IMR-90 (cell line): Measurements from ENCODE around the gene MPPED1. TPM values are rescaled to one million over a fixed set of nuclear protein-coding genes. Genes with fewer than 3 reads are reported as not detected.

Source experiments
- ATAC-seq: fragments of 200-7000 bp; cut with Tn5 transposase; 2 replicates; pipeline ENCODE4 v1.9.1; 2020; ENCODE audit warnings: low read depth, mild to moderate bottlenecking, moderate library complexity
- BruUV-seq: library from RNA; stranded (reverse); fragments of 400-500 nt; replicated peaks from 2 replicates; lab custom pipeline; 2021; lab: Mats Ljungman, UMichigan
- CTCF ChIA-PET: fragments of 300-600 bp; formaldehyde crosslinking; extraction: SDS; loops from one replicate; lab custom pipeline; 2021; ENCODE audit warnings: antibody characterized with exemption; lab: Yijun Ruan, JAX
- POLR2A ChIA-PET: fragments of 300-600 bp; sonication (Branson Sonifier 250); formaldehyde crosslinking; loops from one replicate; lab custom pipeline; 2022; ENCODE audit warnings: antibody characterized with exemption; ENCODE audit not compliant: unreplicated experiment; lab: Charles Lee
- DNase-seq: peaks from one replicate; pipeline ENCODE4 v3.0.0; 2013
- H2AFZ ChIP-seq: replicated peaks from 2 replicates; pipeline ENCODE3; 2013; ENCODE audit warnings: low read length, mild to moderate bottlenecking; ENCODE audit not compliant: poor library complexity
- H2AK5ac ChIP-seq: 2 replicates; pipeline ENCODE4 v1.6.1; 2013; ENCODE audit warnings: low read depth, low read length, inconsistent platforms
- H2AK9ac ChIP-seq: replicated peaks from 2 replicates; pipeline ENCODE3; 2013; ENCODE audit warnings: mild to moderate bottlenecking, low read depth, low read length, moderate library complexity; ENCODE audit not compliant: poor library complexity
- H2BK120ac ChIP-seq: 2 replicates; pipeline ENCODE4 v1.6.1; 2013; ENCODE audit warnings: low read depth, low read length, inconsistent platforms
- H2BK15ac ChIP-seq: 3 replicates; pipeline ENCODE4 v1.6.1; 2013; ENCODE audit warnings: low read depth, low read length, inconsistent platforms
- H2BK20ac ChIP-seq: 2 replicates; pipeline ENCODE4 v1.6.1; 2013; ENCODE audit warnings: low read depth, mild to moderate bottlenecking, inconsistent platforms, low read length, moderate library complexity
- H2BK5ac ChIP-seq: 2 replicates; pipeline ENCODE4 v1.6.1; 2013; ENCODE audit warnings: mild to moderate bottlenecking, low read depth, low read length, inconsistent platforms; ENCODE audit not compliant: poor library complexity, severe bottlenecking
- H3K14ac ChIP-seq: replicated peaks from 2 replicates; pipeline ENCODE4 v1.6.1; 2013; ENCODE audit warnings: low read depth, low read length, inconsistent platforms
- H3K18ac ChIP-seq: 2 replicates; pipeline ENCODE4 v1.6.1; 2013; ENCODE audit warnings: low read depth, low read length, control low read depth
- H3K23ac ChIP-seq: 2 replicates; pipeline ENCODE4 v1.6.1; 2013; ENCODE audit warnings: low read depth, low read length, inconsistent platforms
- H3K27ac ChIP-seq: 2 replicates; pipeline ENCODE4 v1.5.1; 2013; ENCODE audit warnings: mild to moderate bottlenecking, control low read depth, low read length; ENCODE audit not compliant: insufficient read depth
- H3K27me3 ChIP-seq: 2 replicates; pipeline ENCODE4 v1.6.1; 2013; ENCODE audit warnings: low read length; ENCODE audit not compliant: control insufficient read depth, insufficient read depth
- H3K36me3 ChIP-seq: 2 replicates; pipeline ENCODE4 v1.6.1; 2013; ENCODE audit warnings: low read length, mixed read lengths; ENCODE audit not compliant: control insufficient read depth, insufficient read depth
- H3K4ac ChIP-seq: 2 replicates; pipeline ENCODE4 v1.6.1; 2013; ENCODE audit warnings: low read depth, low read length, inconsistent platforms
- H3K4me1 ChIP-seq: 2 replicates; pipeline ENCODE4 v1.6.1; 2013; ENCODE audit warnings: low read length, mixed read lengths; ENCODE audit not compliant: control insufficient read depth, insufficient read depth
- H3K4me2 ChIP-seq: 2 replicates; pipeline ENCODE4 v1.6.1; 2013; ENCODE audit warnings: low read depth, mild to moderate bottlenecking, control low read depth, low read length, moderate library complexity
- H3K4me3 ChIP-seq: 2 replicates; pipeline ENCODE4 v1.5.1; 2013; ENCODE audit warnings: low read depth, mild to moderate bottlenecking, control low read depth, low read length, moderate library complexity; ENCODE audit not compliant: insufficient read depth
- H3K56ac ChIP-seq: 2 replicates; pipeline ENCODE4 v1.6.1; 2013; ENCODE audit warnings: low read length, inconsistent platforms; ENCODE audit not compliant: insufficient read depth; ENCODE audit errors: extremely low read depth
- H3K79me1 ChIP-seq, 2 experiments: 2 replicates each; pipeline ENCODE4 v1.6.1; 2013; ENCODE audit warnings: low read length in 2 of 2, inconsistent platforms in 1 of 2, low read depth in 1 of 2
- H3K9ac ChIP-seq: 2 replicates; pipeline ENCODE4 v1.6.1; 2013; ENCODE audit warnings: low read depth, low read length, control low read depth
- H3K9me1 ChIP-seq: 2 replicates; pipeline ENCODE4 v1.6.1; 2013; ENCODE audit warnings: low read length, inconsistent platforms; ENCODE audit not compliant: insufficient read depth
- H3K9me3 ChIP-seq: 2 replicates; pipeline ENCODE4 v1.6.1; 2013; ENCODE audit warnings: low read length; ENCODE audit not compliant: control insufficient read depth, insufficient read depth
- H4K20me1 ChIP-seq: 2 replicates; pipeline ENCODE4 v1.6.1; 2013; ENCODE audit warnings: low read length, inconsistent platforms; ENCODE audit not compliant: insufficient read depth
- H4K5ac ChIP-seq: 2 replicates; pipeline ENCODE4 v1.6.1; 2013; ENCODE audit warnings: mild to moderate bottlenecking, low read depth, low read length, control low read depth
- H4K8ac ChIP-seq, 2 experiments: 2 replicates each; pipeline ENCODE4 v1.6.1; 2013; ENCODE audit warnings: low read depth in 2 of 2, low read length in 2 of 2, control low read depth in 1 of 2, inconsistent platforms in 1 of 2
- H4K91ac ChIP-seq: 2 replicates; pipeline ENCODE4 v1.6.1; 2013; ENCODE audit warnings: low read depth, low read length, inconsistent platforms; ENCODE audit not compliant: insufficient read depth
- MAZ ChIP-seq: IDR thresholded peaks from 2 replicates; pipeline ENCODE4 v1.6.1; 2012; ENCODE audit warnings: low read depth, mild to moderate bottlenecking, low read length, improper control_type of control experiment, moderate library complexity, borderline replicate concordance
- RFX5 ChIP-seq: IDR thresholded peaks from 2 replicates; pipeline ENCODE4 v1.8.0; 2012; ENCODE audit warnings: low read depth, mild to moderate bottlenecking, low read length, moderate library complexity
- WGBS, 2 experiments: methylation state at CpG; one replicate each; pipeline versions ENCODE4 v1.1.5 to v1.1.7; 2013; ENCODE audit warnings: missing lambda C conversion rate in 2 of 2; ENCODE audit not compliant: insufficient read length in 1 of 2; ENCODE audit errors: extremely low coverage in 2 of 2; 5-methylcytosine and 5-hydroxymethylcytosine counted together
- dilution Hi-C: fragments of 300-500 bp; cut with HindIII; formaldehyde crosslinking; loops from one replicate; pipeline ENCODE4 v1.14.3; 2018; ENCODE audit warnings: low sequenced_read_pairs; ENCODE audit not compliant: unreplicated experiment
- in situ Hi-C: fragments of 300-500 bp; cut with MboI; formaldehyde crosslinking; loops from 3 replicates; pipeline ENCODE4 v1.14.3; 2019; ENCODE audit warnings: low sequenced_read_pairs, inconsistent platforms, mixed read lengths
- intact Hi-C: fragments of 100-400 bp; cut with micrococcal nuclease; formaldehyde crosslinking; loops from 2 replicates; pipeline ENCODE4 v1.10.0; 2022
- polyA plus RNA-seq, 3 experiments: library from polyadenylated mRNA; depleted of rRNA; stranded (reverse); fragments of >200 nt; gene quantifications; 2 replicates each; pipeline ENCODE4 v1.2.3, GENCODE V29; 2012; ENCODE audit warnings: low replicate concordance in 1 of 3
- total RNA-seq: library from RNA; depleted of rRNA; stranded (reverse); fragments of >200 nt; gene quantifications from 2 replicates; pipeline ENCODE4 v1.2.3, GENCODE V29; 2012

The MPPED1 gene
- total and polyA plus RNA-seq, 2 of the 4 experiments (the other 2 are of a cell fraction), result not detected

- CTCF ChIA-PET, result interaction anchor here (1.5 kb wide), 1 partner anchor 406 kb away, joined by 4 read pairs; no protein-coding TSS in a partner anchor
- Histone ChIP-seq H3K36me3 (no peaks in the 10 kb centered on the region), H3K23ac (no peak overlapping the region), H2BK15ac (no peak overlapping the region), H3K9me3 (no peaks in the 10 kb centered on the region), H3K4ac (no peak overlapping the region), H3K9me1 (no peaks in the 10 kb centered on the region), H2AK9ac (no peak overlapping the region), H2AFZ (no peak overlapping the region), H3K9ac (no peak overlapping the region), H3K79me1 (no peaks in the 10 kb centered on the region), H2AK5ac (no peak overlapping the region), H3K4me3 (no peak overlapping the region), H2BK5ac (no peak overlapping the region), H4K5ac (no peak overlapping the region), H4K91ac (no peak overlapping the region), H2BK120ac (no peak overlapping the region), H3K56ac (no peak overlapping the region), H3K14ac (no peak overlapping the region), H3K4me1 (no peaks in the 10 kb centered on the region), H2BK20ac (no peak overlapping the region), H3K18ac (no peak overlapping the region), H3K27me3 (peaks cover 17% of the 10 kb centered on the region; the same call in 1 of the 2 replicates), H4K20me1 (no peaks in the 10 kb centered on the region), H3K4me2 (no peak overlapping the region), H4K8ac (no peak overlapping the region), H3K27ac (no peak overlapping the region)
- no CpG with 5 or more reads among the region's 4 CpGs for WGBS, 2 experiments
- no peak for DNase-seq
- no peak for ATAC-seq
- POLR2A ChIA-PET, result no interaction called here
- intact Hi-C loops (no loop called here), in situ Hi-C loops (loop anchor here (25.0 kb wide), 1 partner anchor 1246 kb away; no protein-coding TSS in a partner anchor), dilution Hi-C loops (no loop called here)
- no peak for TF ChIP-seq RFX5
- TF ChIP-seq MAZ, result no peak
- BruUV-seq, result no TSS peak
Observed at GRCh38 chr22:43390872-43391271, 20.9 kb upstream of the MPPED1 start.
